Muscle of leg (tissue), 11 donors: ENCODE data around the gene ZNF136. TPM values are rescaled to one million over a fixed set of nuclear protein-coding genes. Genes with fewer than 3 reads are reported as not detected.

Experiments used
- DNase-seq: peaks from one replicate; pipeline ENCODE4 v3.0.0; 2013
- H3K27ac ChIP-seq: one replicate; pipeline ENCODE4 v1.5.1; 2013; ENCODE audit warnings: mild to moderate bottlenecking, low read length, control low read depth
- H3K27me3 ChIP-seq: one replicate; pipeline ENCODE4 v1.6.1; 2013; ENCODE audit warnings: low read length; ENCODE audit not compliant: control insufficient read depth, insufficient read depth
- H3K36me3 ChIP-seq: one replicate; pipeline ENCODE4 v1.6.1; 2013; ENCODE audit warnings: low read length; ENCODE audit not compliant: control insufficient read depth, insufficient read depth
- H3K4me1 ChIP-seq: one replicate; pipeline ENCODE4 v1.6.1; 2013; ENCODE audit warnings: low read length; ENCODE audit not compliant: control insufficient read depth, insufficient read depth
- H3K4me3 ChIP-seq: one replicate; pipeline ENCODE4 v1.5.1; 2013; ENCODE audit warnings: low read length, control low read depth
- H3K9me3 ChIP-seq: replicated peaks from 2 replicates; pipeline ENCODE4 v1.6.1; 2013; ENCODE audit warnings: low read depth, low read length; ENCODE audit not compliant: control insufficient read depth
- WGBS: methylation state at CpG from one replicate; pipeline ENCODE4 v1.1.5; 2013; ENCODE audit warnings: missing lambda C conversion rate; ENCODE audit not compliant: insufficient coverage; 5-methylcytosine and 5-hydroxymethylcytosine counted together
- polyA plus RNA-seq, 8 donors: library from polyadenylated mRNA; unstranded; fragments of 120-200 nt; gene quantifications; one replicate each; pipeline versions ENCODE4 v1.2.1 to v1.2.3, GENCODE V29; 2013; ENCODE audit warnings: inconsistent platforms in 1 of 8, low replicate concordance in 1 of 8; ENCODE audit not compliant: insufficient read length in 8 of 8, insufficient read depth in 1 of 8
- total RNA-seq: library from RNA; stranded (reverse); fragments of 120-200 nt; gene quantifications from one replicate; pipeline ENCODE4 v1.2.4, GENCODE V29; 2013

The ZNF136 gene
- total and polyA plus RNA-seq, 9 donors: 5.6 to 10.6 (median 7.4) TPM

- WGBS: 97% methylated on average over 3 of the region's 6 CpGs
- DNase-seq: no peak
- Histone ChIP-seq H3K27me3 (no peaks in the 10 kb centered on the region), H3K9me3 (peaks cover 7% of the 10 kb centered on the region), H3K36me3 (no peaks in the 10 kb centered on the region), H3K27ac (no peak overlapping the region), H3K4me1 (no peaks in the 10 kb centered on the region), H3K4me3 (no peak overlapping the region)
These were observed 61.8 kb downstream of the ZNF136 start for GRCh38 chr19:12224676-12225075.

- Histone ChIP-seq H3K9me3 (peaks cover 4% of the 10 kb centered on the region), H3K4me1 (no peaks in the 10 kb centered on the region), H3K27me3 (no peaks in the 10 kb centered on the region), H3K36me3 (peaks cover 5% of the 10 kb centered on the region), H3K4me3 (no peak overlapping the region), H3K27ac (no peak overlapping the region)
- no peak for DNase-seq
- 92% methylated on average over 3 of the region's 3 CpGs for WGBS
These were observed 67.1 kb downstream of the ZNF136 start for GRCh38 chr19:12229990-12230389.

- WGBS: 63% methylated on average over 1 of the region's 6 CpGs
- H3K4me3 ChIP-seq: no peak overlapping the region
- H3K9me3 ChIP-seq: peaks cover 4% of the 10 kb centered on the region
- no peak overlapping the region for H3K27ac ChIP-seq
- no peak for DNase-seq
- no peaks in the 10 kb centered on the region for H3K4me1 ChIP-seq
- peaks cover 5% of the 10 kb centered on the region for H3K36me3 ChIP-seq
- no peaks in the 10 kb centered on the region for H3K27me3 ChIP-seq
These were observed 68.1 kb downstream of the ZNF136 start for GRCh38 chr19:12230751-12231733.

GRCh38 chr19:12232961-12233360 lies 70.1 kb downstream of the ZNF136 start:
- H3K9me3 ChIP-seq: peaks cover 4% of the 10 kb centered on the region
- WGBS: 72% methylated on average over 2 of the region's 3 CpGs

GRCh38 chr19:12237143-12237839 lies 74.4 kb downstream of the ZNF136 start:
- no peak for DNase-seq
- Histone ChIP-seq H3K9me3 (no peaks in the 10 kb centered on the region), H3K27ac (no peak overlapping the region), H3K36me3 (peaks cover 7% of the 10 kb centered on the region), H3K27me3 (no peaks in the 10 kb centered on the region), H3K4me1 (no peaks in the 10 kb centered on the region), H3K4me3 (no peak overlapping the region)
- WGBS: 95% methylated on average over 30 of the region's 37 CpGs

More at GRCh38 chr19:12232961-12233360, 70.1 kb downstream of the ZNF136 start:
- peaks cover 11% of the 10 kb centered on the region for H3K36me3 ChIP-seq
- no peak overlapping the region for H3K4me3 ChIP-seq
- no peak for DNase-seq
- H3K4me1 ChIP-seq: no peaks in the 10 kb centered on the region
- H3K27ac ChIP-seq: no peak overlapping the region
- no peaks in the 10 kb centered on the region for H3K27me3 ChIP-seq

Other genes with a start within 250 kb of the ZNF136 start
- 7.9 TPM for gene ZNF700, start 238.0 kb upstream of the ZNF136 start, total RNA-seq
- gene ZNF700, start 238.0 kb upstream of the ZNF136 start, polyA plus RNA-seq: 1 to 10 TPM; 4.6 to 9.5 (median 6.6) TPM
- gene ZNF763, start 198.1 kb upstream of the ZNF136 start, total RNA-seq: 2.5 TPM
- 1 to 10 TPM; 1.1 to 2.6 (median 1.8) TPM for gene ZNF763, start 198.1 kb upstream of the ZNF136 start, polyA plus RNA-seq
- 6.4 TPM for gene ZNF433, start 127.4 kb upstream of the ZNF136 start, total RNA-seq
- gene ZNF433, start 127.4 kb upstream of the ZNF136 start, polyA plus RNA-seq: 1 to 10 TPM; 3.2 to 5.0 (median 3.7) TPM
- gene ZNF878, start 110.1 kb upstream of the ZNF136 start, total RNA-seq: 0.31 TPM
- under 1 TPM; 0.16 to 0.61 (median 0.50) TPM for gene ZNF878, start 110.1 kb upstream of the ZNF136 start, polyA plus RNA-seq
- 12.9 TPM for gene ZNF844, start 98.4 kb upstream of the ZNF136 start, total RNA-seq
- 10 to 100 TPM in 1 of 8 donors, 1 to 10 TPM in 7; 5.5 to 10.4 (median 8.1) TPM for gene ZNF844, start 98.4 kb upstream of the ZNF136 start, polyA plus RNA-seq
- gene ZNF20, start 22.7 kb upstream of the ZNF136 start, total RNA-seq: 3.4 TPM
- gene ZNF20, start 22.7 kb upstream of the ZNF136 start, polyA plus RNA-seq: 1 to 10 TPM; 1.3 to 3.0 (median 2.2) TPM
- gene ZNF625, start 6.4 kb upstream of the ZNF136 start, total RNA-seq: 11.5 TPM
- gene ZNF625, start 6.4 kb upstream of the ZNF136 start, polyA plus RNA-seq: 1 to 10 TPM; 3.8 to 6.1 (median 5.1) TPM
- gene ZNF44, start 131.8 kb downstream of the ZNF136 start, total RNA-seq: 12.5 TPM
- gene ZNF44, start 131.8 kb downstream of the ZNF136 start, polyA plus RNA-seq: 10 to 100 TPM in 1 of 8 donors, 1 to 10 TPM in 7; 6.7 to 12.2 (median 7.8) TPM
- gene ZNF563, start 170.5 kb downstream of the ZNF136 start, total RNA-seq: 4.1 TPM
- gene ZNF563, start 170.5 kb downstream of the ZNF136 start, polyA plus RNA-seq: 1 to 10 TPM; 1.7 to 3.3 (median 2.0) TPM
- 4.7 TPM for gene ZNF442, start 202.6 kb downstream of the ZNF136 start, total RNA-seq
- 1 to 10 TPM; 1.5 to 2.8 (median 2.0) TPM for gene ZNF442, start 202.6 kb downstream of the ZNF136 start, polyA plus RNA-seq
- gene ZNF799, start 238.2 kb downstream of the ZNF136 start, total RNA-seq: 5.9 TPM
- 1 to 10 TPM; 3.7 to 5.2 (median 4.5) TPM for gene ZNF799, start 238.2 kb downstream of the ZNF136 start, polyA plus RNA-seq